Anterior cingulate cortex (tissue), 58 donors: ENCODE measurements around the gene NKX1-2.

Experiments
- DNase-seq, 58 donors: peaks; one replicate each; lab custom pipeline; 2025; lab: John Stamatoyannopoulos, UW

NKX1-2 gene

DNA sequence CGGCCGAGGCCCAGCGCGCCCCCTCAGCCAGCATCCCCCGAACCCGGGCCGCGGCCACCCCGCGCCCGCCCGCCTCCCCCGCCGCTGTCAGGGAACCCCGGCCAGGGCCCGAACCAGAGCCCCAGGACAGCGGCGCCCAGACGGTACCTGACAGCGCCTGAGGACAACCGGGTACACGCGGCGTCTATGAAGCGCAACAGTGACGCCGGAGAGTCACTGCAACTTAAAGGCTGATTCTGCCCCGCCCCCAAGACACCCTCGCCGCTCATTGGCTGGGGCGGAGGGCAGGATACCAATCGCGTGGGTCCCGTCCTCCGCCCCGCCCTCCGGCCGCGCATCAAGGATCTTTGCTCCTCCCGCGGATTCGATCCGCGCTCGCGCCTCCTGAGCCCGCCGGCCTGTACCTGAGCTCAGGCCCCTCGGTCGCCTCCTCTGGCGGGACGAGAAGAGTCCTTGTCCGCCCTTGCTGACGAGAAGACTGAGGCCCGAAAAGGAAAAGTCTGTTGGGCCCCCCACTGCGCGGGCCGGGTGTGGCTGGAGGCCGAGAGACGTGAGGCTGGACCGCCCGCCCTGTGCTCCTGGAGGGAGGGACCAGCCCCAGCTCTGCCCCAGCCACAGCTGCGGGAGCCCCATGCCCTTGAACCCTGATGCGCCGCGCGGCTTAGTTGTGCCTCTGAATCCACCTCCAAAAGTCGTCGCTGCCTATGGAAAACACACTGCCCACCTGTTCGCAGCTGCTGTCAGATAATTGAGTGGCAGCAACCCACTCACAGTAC is 30.9 kb downstream of the NKX1-2 start, which contains the start of gene OAT:
Gene OAT, minus strand, starts transcription at position 198 of the 776 bp plus-strand sequence. CDS start 6,752 bp downstream, outside the sequence.
- DNase-seq = peak; percentile 51 to 98 (median 94)

GRCh38 chr10:124417895-124418725 is 31.7 kb downstream of the NKX1-2 start:
- DNase-seq = peak in 53 of 58 donors; percentile 16 to 76 (median 58)

DNA sequence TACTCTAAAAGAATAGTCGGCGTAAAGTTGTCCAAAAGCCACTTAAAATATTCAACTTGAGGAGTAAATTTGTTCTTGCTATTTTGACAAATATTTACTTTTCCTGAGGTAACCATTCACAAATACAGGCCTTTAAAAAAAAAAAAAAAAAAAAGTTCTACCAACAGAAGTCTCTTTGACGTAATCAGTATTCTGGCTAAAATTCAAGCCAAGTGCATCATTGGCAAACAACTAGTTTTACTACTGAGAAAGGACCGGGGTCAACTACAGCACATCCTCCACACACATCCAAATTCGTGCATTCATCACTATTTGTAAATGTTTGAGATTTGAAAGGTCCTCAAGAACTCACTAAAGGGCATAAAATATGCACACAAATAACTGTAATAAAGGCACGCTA is 33.1 kb downstream of the NKX1-2 start:
- peak in 1 of 58 donors; percentile 23 for DNase-seq

- DNase-seq = no peak
Observed at GRCh38 chr10:124415210-124415609, 34.6 kb downstream of the NKX1-2 start.

- peak in 3 of 58 donors; percentile 18 to 71 (median 31) for DNase-seq
Observed at GRCh38 chr10:124414076-124414475, 35.8 kb downstream of the NKX1-2 start.

- no peak for DNase-seq
Observed at GRCh38 chr10:124409696-124410095, 40.1 kb downstream of the NKX1-2 start.

GRCh38 chr10:124408357-124408756 is 41.5 kb downstream of the NKX1-2 start:
- DNase-seq = no peak

DNA sequence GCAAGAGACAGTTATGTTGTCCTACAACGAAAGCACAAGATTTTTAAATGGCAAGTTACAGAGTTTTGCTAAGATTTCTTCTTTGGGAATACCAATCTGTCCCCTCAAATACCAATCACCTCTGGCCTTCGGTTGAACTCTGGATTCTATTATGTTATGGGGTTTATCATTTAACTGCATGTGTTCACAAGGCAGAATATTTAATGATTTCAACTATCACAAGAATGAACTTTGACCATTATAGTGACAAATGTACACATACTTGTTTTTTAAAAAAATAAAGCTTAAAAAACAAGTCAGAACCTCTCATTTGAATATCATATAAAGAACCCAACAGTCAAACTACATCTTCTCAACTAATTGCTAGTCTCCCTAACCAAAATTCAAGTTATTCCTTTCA is 42.4 kb downstream of the NKX1-2 start:
- no peak for DNase-seq

GRCh38 chr10:124403548-124403947 is 46.3 kb downstream of the NKX1-2 start:
- DNase-seq = peak in 4 of 58 donors; percentile 17 to 62 (median 29)

GRCh38 chr10:124402273-124402672 is 47.6 kb downstream of the NKX1-2 start:
- no peak for DNase-seq

- no peak for DNase-seq
Observed at GRCh38 chr10:124401633-124402032, 48.2 kb downstream of the NKX1-2 start.
